Thyroid gland (tissue), 4 donors: ENCODE measurements around the gene SEL1L3.

Experiments used
- CTCF ChIP-seq, 6 experiments: fragments of 200-600 bp in 3 of 6; fragments of 450-650 bp in 3 of 6; sonication (generic) in 3 of 6; IDR thresholded peaks; one replicate each; pipeline ENCODE4 v1.5.1; 2016 to 2019; ENCODE audit warnings: antibody characterized with exemption in 6 of 6, mild to moderate bottlenecking in 2 of 6, inconsistent platforms in 1 of 6, moderate library complexity in 1 of 6
- POLR2A ChIP-seq, 2 donors: fragments of 450-650 bp; IDR thresholded peaks; one replicate each; pipeline ENCODE4 v1.6.1; 2017; ENCODE audit warnings: antibody characterized with exemption in 2 of 2, mild to moderate bottlenecking in 2 of 2, moderate library complexity in 1 of 2

DNA sequence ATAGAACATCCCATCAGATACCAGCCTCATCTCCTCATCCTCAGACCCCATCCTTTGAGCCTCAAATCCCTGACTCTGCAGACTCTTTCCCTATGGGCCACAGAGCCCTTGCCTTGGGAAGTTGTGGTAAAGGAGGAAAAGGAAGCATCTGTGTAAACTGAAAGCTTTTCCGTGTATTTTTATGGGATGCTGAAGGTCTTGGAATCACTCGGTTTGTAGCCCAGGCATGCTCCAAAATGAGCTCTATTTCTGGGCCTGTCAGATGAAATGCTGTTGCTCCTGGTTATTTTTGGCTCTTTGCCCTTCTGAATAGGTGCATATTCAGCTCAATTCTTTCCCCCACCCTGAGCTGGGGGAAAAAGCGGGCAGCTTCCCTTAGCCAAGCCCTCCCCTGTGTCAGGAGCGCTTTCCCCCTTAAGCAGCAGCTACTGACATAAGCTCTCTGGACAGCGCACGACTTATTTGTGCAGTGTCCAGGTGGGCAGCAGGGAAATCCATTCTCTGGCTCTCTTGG lies 5.0 kb upstream of the SEL1L3 start:
- no peak for TF ChIP-seq CTCF (IDR thresholded peaks at IDR 0.05)
- TF ChIP-seq POLR2A (IDR thresholded peaks at IDR 0.05): no peak
